Fibroblast of lung (primary cell): Measurements from ENCODE around the gene CFAP206.

Source experiments
- CTCF ChIP-seq, 2 donors: IDR thresholded peaks in 1 of 2; conservative IDR thresholded peaks in 1 of 2; 1 replicate in 1 of 2; 2 replicates in 1 of 2; pipeline ENCODE4 v1.5.1; 2011 to 2012; ENCODE audit warnings: low read length in 2 of 2, control low read depth in 1 of 2, inconsistent platforms in 1 of 2, low read depth in 1 of 2, mild to moderate bottlenecking in 1 of 2
- EZH2 ChIP-seq: IDR thresholded peaks from 2 replicates; pipeline ENCODE4 v1.5.1; 2012; ENCODE audit warnings: low read length, control low read depth, mild to moderate bottlenecking; ENCODE audit errors: missing control alignments

- no peak for TF ChIP-seq CTCF (conservative IDR thresholded peaks at IDR 0.05 in 1 of 2, IDR thresholded peaks at IDR 0.05 in 1 of 2; ENCODE audit: low read depth in 1 of 2, low read length in 2 of 2)
- no peak for TF ChIP-seq EZH2
Observed at GRCh38 chr6:87366899-87367298, 40.9 kb upstream of the CFAP206 start.
